Placental pericyte (primary cell): ENCODE data around the gene ZC3H18. TPM values are rescaled to one million over a fixed set of nuclear protein-coding genes. Genes with fewer than 3 reads are reported as not detected.

Experiments used
- total RNA-seq: library from RNA; depleted of rRNA; stranded (reverse); fragments of >200 nt; gene quantifications from 2 replicates; pipeline ENCODE4 v1.2.3, GENCODE V29; 2012

The ZC3H18 gene
- 17.2 and 19.3 TPM in 2 replicates for total RNA-seq

GRCh38 chr16:88569985-88570690 is at the start of gene ZC3H18:
Gene ZC3H18, plus strand, starts transcription at chr16:88570403. Its CDS starts 6,721 bp downstream, at chr16:88577124.

DNA sequence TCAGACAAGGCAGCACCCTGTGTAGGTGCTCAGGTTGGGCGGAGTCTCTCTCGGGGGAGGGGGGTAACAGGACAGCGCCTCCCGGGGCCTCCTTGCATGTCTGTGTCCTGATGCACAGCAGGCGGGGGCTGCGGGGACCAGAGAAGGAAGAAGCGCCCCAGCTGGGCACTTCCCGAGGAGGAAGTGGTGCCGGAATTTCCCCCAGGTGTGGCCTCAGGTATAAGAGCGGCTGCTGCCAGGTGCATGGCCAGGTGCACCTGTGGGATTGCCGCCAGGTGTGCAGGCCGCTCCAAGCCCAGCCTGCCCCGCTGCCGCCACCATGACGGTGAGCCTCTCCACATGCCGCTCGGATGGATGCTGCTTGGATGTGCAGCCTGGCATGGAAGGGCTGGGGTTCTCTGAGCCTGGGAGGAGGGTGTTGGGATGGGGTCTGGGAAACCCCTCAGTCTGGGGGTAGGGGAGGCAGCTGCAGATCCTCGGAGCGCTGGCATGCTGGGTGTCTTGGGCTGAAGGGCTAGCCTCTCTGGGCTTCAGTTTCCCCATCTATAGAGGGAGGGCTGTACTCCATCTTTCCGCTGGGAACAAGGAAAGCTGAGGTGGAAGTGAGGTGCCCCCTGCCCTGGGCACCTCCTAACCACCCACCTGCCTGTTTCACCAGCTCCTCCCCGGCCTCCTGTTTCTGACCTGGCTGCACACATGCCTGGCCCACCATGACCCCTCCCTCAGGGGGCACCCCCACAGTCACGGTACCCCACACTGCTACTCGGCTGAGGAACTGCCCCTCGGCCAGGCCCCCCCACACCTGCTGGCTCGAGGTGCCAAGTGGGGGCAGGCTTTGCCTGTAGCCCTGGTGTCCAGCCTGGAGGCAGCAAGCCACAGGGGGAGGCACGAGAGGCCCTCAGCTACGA is 68.4 kb downstream of the ZC3H18 start, which contains the start of gene IL17C:
IL17C (plus strand) TSS at position 250 of the 908 bp plus-strand sequence; CDS start at position 320, 70 bp downstream.

GRCh38 chr16:88650749-88651275 is 80.6 kb downstream of the ZC3H18 start, which contains the start of gene CYBA:
Gene CYBA, minus strand, starts transcription at chr16:88651053. Its CDS starts 40 bp downstream, at chr16:88651013.

GRCh38 chr16:88662843-88663606 is 92.8 kb downstream of the ZC3H18 start, which contains the start of gene MVD:
Gene MVD, minus strand, starts transcription at chr16:88663091. Its CDS starts 11 bp downstream, at chr16:88663080.

Other genes starting within 250 kb of the ZC3H18 start
- gene ZNF469, start 187.4 kb upstream of the ZC3H18 start, total RNA-seq = 4.4 and 8.9 TPM in 2 replicates
- gene ZFPM1, start 117.1 kb upstream of the ZC3H18 start, total RNA-seq = 2.3 and 4.4 TPM in 2 replicates
- gene IL17C, start 68.2 kb downstream of the ZC3H18 start, total RNA-seq = 0.44 TPM in 1 of 2 replicates, not detected in the other
- 136 and 240 TPM in 2 replicates for gene CYBA, start 80.7 kb downstream of the ZC3H18 start, total RNA-seq
- gene MVD, start 92.7 kb downstream of the ZC3H18 start, total RNA-seq = 67.6 and 232 TPM in 2 replicates
- 0.22 TPM in 1 of 2 replicates, not detected in the other for gene SNAI3, start 116.1 kb downstream of the ZC3H18 start, total RNA-seq
- gene RNF166, start 136.0 kb downstream of the ZC3H18 start, total RNA-seq = 19.7 and 30.4 TPM in 2 replicates
- 11.2 and 37.5 TPM in 2 replicates for gene CTU2, start 136.1 kb downstream of the ZC3H18 start, total RNA-seq
- 229 and 273 TPM in 2 replicates for gene PIEZO1, start 214.8 kb downstream of the ZC3H18 start, total RNA-seq
- gene CDT1, start 233.4 kb downstream of the ZC3H18 start, total RNA-seq = 3.5 and 26.5 TPM in 2 replicates
- gene APRT, start 241.5 kb downstream of the ZC3H18 start, total RNA-seq = 52.7 and 58.3 TPM in 2 replicates